DOHH2 (cell line): ENCODE measurements around the gene TIAM2.

Experiments used
- EZH2phosphoT487 ChIP-seq: fragments of 200-600 bp; sonication (generic); IDR thresholded peaks from 2 replicates; pipeline ENCODE4 v1.6.1; 2017; ENCODE audit warnings: borderline replicate concordance, mild to moderate bottlenecking, antibody characterized with exemption, low read length, moderate library complexity, mixed read lengths
- TF ChIP-seq, protein P1 (sequence below): fragments of 200-600 bp; sonication (generic); IDR thresholded peaks from one replicate; pipeline ENCODE4 v1.5.1; 2014; ENCODE audit warnings: antibody characterized with exemption, mild to moderate bottlenecking, low read depth, low read length; ENCODE audit not compliant: poor library complexity, severe bottlenecking

DNA sequence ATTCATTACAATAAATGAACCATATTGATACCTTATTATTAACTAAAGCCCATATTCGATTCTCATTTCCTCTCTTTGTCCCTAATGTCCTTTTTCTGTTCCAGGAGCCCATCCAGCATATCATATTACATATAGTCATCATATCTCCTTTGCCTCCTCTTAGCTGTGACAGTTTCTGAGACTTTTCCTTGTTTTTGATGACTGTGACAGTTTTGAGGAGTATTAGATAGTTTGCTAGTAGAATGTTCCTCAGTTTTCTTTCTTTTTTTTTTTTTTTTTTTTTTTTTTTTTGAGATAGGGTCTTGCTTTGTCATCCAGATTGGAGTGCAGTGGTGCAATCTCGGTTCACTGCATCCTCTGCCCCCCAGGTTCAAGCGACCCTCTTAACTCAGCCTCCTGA is 61.6 kb downstream of the TIAM2 start:
- TF ChIP-seq, protein P1, sequence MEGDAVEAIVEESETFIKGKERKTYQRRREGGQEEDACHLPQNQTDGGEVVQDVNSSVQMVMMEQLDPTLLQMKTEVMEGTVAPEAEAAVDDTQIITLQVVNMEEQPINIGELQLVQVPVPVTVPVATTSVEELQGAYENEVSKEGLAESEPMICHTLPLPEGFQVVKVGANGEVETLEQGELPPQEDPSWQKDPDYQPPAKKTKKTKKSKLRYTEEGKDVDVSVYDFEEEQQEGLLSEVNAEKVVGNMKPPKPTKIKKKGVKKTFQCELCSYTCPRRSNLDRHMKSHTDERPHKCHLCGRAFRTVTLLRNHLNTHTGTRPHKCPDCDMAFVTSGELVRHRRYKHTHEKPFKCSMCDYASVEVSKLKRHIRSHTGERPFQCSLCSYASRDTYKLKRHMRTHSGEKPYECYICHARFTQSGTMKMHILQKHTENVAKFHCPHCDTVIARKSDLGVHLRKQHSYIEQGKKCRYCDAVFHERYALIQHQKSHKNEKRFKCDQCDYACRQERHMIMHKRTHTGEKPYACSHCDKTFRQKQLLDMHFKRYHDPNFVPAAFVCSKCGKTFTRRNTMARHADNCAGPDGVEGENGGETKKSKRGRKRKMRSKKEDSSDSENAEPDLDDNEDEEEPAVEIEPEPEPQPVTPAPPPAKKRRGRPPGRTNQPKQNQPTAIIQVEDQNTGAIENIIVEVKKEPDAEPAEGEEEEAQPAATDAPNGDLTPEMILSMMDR: no peak
- no peak for TF ChIP-seq EZH2phosphoT487
